ENCODE results near the gene UQCC3. TPM values are rescaled to one million over a fixed set of nuclear protein-coding genes. Genes with fewer than 3 reads are reported as not detected.

The UQCC3 gene
- total and polyA plus RNA-seq, 9 of the 15 experiments (the other 6 are each of a cell fraction or from before 2014, with no cell fraction given) = 3.3 to 44.3 (median 8.0) TPM

DNA sequence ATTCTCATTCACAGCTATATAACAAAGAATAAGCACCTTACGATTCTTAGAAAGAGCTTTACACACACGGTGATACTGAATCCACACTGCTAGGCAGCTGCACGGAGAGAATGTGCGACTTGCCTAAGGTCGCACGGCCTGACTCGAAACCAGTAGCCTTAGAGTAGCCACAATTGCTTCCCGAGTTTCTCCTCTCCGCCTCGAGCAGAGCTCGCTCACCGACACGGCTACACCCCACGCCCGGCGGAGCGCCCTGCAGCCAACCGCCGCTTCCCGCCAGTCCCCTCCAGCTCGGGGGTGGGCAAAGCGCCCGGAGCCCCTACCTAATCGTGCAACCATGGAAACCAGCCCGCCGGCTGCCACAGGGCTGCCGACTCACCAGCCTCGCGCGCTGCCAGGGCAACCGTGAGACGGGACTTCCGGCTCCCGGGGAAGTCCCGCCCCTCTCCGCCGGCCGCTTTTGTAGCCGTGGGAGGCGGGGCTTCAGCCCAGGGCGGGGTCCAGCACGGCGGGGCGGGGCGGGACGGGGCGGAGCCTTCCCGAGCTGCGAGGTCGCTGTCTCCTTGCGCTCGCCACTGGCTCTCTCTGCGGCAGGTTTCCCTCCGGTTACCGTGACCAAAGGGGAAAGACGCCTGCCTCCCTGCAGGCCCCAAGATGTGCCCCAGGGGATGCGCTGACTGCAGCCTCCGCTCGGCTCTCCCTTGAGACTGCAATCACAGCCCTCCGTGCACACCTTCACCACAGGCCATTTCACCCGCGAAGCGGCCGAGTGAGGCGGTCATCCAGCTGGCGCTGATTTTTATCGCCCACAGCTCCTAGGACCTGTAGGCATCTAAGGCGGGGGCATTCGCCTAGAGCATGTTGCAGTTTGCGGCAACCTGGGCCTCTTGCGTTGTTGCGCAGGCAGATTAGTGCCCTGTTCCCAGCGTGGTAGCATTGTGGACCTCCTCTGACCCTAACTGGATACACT, 34.7 kb downstream of the UQCC3 start (continued):
- TF ChIP-seq, protein P1, sequence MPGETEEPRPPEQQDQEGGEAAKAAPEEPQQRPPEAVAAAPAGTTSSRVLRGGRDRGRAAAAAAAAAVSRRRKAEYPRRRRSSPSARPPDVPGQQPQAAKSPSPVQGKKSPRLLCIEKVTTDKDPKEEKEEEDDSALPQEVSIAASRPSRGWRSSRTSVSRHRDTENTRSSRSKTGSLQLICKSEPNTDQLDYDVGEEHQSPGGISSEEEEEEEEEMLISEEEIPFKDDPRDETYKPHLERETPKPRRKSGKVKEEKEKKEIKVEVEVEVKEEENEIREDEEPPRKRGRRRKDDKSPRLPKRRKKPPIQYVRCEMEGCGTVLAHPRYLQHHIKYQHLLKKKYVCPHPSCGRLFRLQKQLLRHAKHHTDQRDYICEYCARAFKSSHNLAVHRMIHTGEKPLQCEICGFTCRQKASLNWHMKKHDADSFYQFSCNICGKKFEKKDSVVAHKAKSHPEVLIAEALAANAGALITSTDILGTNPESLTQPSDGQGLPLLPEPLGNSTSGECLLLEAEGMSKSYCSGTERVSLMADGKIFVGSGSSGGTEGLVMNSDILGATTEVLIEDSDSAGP (CRISPR knock-in tag; IDR thresholded peaks at IDR 0.05) = no peak
- TF ChIP-seq TEAD2 (tag; IDR thresholded peaks at IDR 0.05) (no peak), AFF1 (IDR thresholded peaks at IDR 0.05; ENCODE audit: low read depth in 1 of 2, partially characterized antibody in 2 of 2) (no peak), SLC30A9 (CRISPR knock-in tag; IDR thresholded peaks at IDR 0.05) (no peak), PRMT5 (CRISPR knock-in tag; IDR thresholded peaks at IDR 0.05) (no peak), ZBTB12 (CRISPR knock-in tag; IDR thresholded peaks at IDR 0.05) (no peak), ZNF282 (CRISPR knock-in tag; IDR thresholded peaks at IDR 0.05) (no peak), ZNF740 (CRISPR knock-in tag; IDR thresholded peaks at IDR 0.05) (no peak), ZNF740 (tag; IDR thresholded peaks at IDR 0.05) (no peak), ZSCAN29 (IDR thresholded peaks at IDR 0.05) (no peak)
- TF ChIP-seq, protein P2, sequence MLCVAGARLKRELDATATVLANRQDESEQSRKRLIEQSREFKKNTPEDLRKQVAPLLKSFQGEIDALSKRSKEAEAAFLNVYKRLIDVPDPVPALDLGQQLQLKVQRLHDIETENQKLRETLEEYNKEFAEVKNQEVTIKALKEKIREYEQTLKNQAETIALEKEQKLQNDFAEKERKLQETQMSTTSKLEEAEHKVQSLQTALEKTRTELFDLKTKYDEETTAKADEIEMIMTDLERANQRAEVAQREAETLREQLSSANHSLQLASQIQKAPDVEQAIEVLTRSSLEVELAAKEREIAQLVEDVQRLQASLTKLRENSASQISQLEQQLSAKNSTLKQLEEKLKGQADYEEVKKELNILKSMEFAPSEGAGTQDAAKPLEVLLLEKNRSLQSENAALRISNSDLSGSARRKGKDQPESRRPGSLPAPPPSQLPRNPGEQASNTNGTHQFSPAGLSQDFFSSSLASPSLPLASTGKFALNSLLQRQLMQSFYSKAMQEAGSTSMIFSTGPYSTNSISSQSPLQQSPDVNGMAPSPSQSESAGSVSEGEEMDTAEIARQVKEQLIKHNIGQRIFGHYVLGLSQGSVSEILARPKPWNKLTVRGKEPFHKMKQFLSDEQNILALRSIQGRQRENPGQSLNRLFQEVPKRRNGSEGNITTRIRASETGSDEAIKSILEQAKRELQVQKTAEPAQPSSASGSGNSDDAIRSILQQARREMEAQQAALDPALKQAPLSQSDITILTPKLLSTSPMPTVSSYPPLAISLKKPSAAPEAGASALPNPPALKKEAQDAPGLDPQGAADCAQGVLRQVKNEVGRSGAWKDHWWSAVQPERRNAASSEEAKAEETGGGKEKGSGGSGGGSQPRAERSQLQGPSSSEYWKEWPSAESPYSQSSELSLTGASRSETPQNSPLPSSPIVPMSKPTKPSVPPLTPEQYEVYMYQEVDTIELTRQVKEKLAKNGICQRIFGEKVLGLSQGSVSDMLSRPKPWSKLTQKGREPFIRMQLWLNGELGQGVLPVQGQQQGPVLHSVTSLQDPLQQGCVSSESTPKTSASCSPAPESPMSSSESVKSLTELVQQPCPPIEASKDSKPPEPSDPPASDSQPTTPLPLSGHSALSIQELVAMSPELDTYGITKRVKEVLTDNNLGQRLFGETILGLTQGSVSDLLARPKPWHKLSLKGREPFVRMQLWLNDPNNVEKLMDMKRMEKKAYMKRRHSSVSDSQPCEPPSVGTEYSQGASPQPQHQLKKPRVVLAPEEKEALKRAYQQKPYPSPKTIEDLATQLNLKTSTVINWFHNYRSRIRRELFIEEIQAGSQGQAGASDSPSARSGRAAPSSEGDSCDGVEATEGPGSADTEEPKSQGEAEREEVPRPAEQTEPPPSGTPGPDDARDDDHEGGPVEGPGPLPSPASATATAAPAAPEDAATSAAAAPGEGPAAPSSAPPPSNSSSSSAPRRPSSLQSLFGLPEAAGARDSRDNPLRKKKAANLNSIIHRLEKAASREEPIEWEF (CRISPR knock-in tag; IDR thresholded peaks at IDR 0.05) = no peak
